DND-41 (cell line): Measurements from ENCODE around the gene NKD1.

Experiments
- ATAC-seq: fragments of 200-7000 bp; cut with Tn5 transposase; 3 replicates; pipeline ENCODE4 v1.9.1; 2021; ENCODE audit warnings: low read depth; ENCODE audit not compliant: insufficient read depth
- DNase-seq: peaks from one replicate; pipeline ENCODE4 v3.0.0-alpha.2; 2020
- H2AFZ ChIP-seq: 2 replicates; pipeline ENCODE4 v1.6.0; 2012; ENCODE audit warnings: low read depth, low read length
- H3K27ac ChIP-seq: 2 replicates; pipeline ENCODE4 v1.5.1; 2012; ENCODE audit warnings: low read length, inconsistent platforms
- H3K27me3 ChIP-seq: fragments of 200-600 bp; sonication (generic); 2 replicates; pipeline ENCODE4 v1.6.0; 2012; ENCODE audit warnings: low read length, mild to moderate bottlenecking, inconsistent platforms; ENCODE audit not compliant: insufficient read depth, poor library complexity
- H3K36me3 ChIP-seq: 2 replicates; pipeline ENCODE4 v1.5.1; 2012; ENCODE audit warnings: low read length, inconsistent platforms; ENCODE audit not compliant: insufficient read depth
- H3K4me1 ChIP-seq: 2 replicates; pipeline ENCODE4 v1.5.1; 2012; ENCODE audit warnings: mild to moderate bottlenecking, low read length; ENCODE audit not compliant: insufficient read depth
- H3K4me2 ChIP-seq: 2 replicates; pipeline ENCODE4 v1.6.0; 2012; ENCODE audit warnings: mild to moderate bottlenecking, moderate library complexity, low read length, inconsistent platforms; ENCODE audit not compliant: insufficient read depth
- H3K4me3 ChIP-seq, 2 experiments: fragments of 200-600 bp in 1 of 2; shearing (Covaris generic) in 1 of 2; 2 replicates each; pipeline ENCODE4 v1.5.1; 2012 to 2016; ENCODE audit warnings: inconsistent platforms in 2 of 2, low read length in 2 of 2, mild to moderate bottlenecking in 2 of 2, low read depth in 1 of 2, moderate library complexity in 1 of 2
- H3K79me2 ChIP-seq: 2 replicates; pipeline ENCODE4 v1.6.0; 2012; ENCODE audit warnings: low read length, inconsistent platforms; ENCODE audit not compliant: insufficient read depth
- H3K9ac ChIP-seq: 2 replicates; pipeline ENCODE4 v1.6.0; 2012; ENCODE audit warnings: low read depth, mild to moderate bottlenecking, inconsistent platforms, low read length, moderate library complexity
- H3K9me3 ChIP-seq: 2 replicates; pipeline ENCODE4 v1.5.1; 2012; ENCODE audit warnings: low read length, moderate library complexity, mild to moderate bottlenecking, inconsistent platforms; ENCODE audit not compliant: insufficient read depth, severe bottlenecking
- H4K20me1 ChIP-seq: 2 replicates; pipeline ENCODE4 v1.6.0; 2012; ENCODE audit warnings: low read length; ENCODE audit not compliant: insufficient read depth
- EZH2 ChIP-seq: IDR thresholded peaks from 3 replicates; pipeline ENCODE4 v1.6.1; 2012; ENCODE audit warnings: borderline replicate concordance, low read depth, mild to moderate bottlenecking, moderate library complexity, low read length, inconsistent platforms; ENCODE audit not compliant: severe bottlenecking
- TF ChIP-seq, protein P1 (sequence below): IDR thresholded peaks from 2 replicates; pipeline ENCODE4 v1.5.1; 2012; ENCODE audit warnings: borderline replicate concordance, low read length, moderate library complexity, mild to moderate bottlenecking; ENCODE audit not compliant: poor library complexity, severe bottlenecking; ENCODE audit errors: extremely low read depth

NKD1 gene

DNA sequence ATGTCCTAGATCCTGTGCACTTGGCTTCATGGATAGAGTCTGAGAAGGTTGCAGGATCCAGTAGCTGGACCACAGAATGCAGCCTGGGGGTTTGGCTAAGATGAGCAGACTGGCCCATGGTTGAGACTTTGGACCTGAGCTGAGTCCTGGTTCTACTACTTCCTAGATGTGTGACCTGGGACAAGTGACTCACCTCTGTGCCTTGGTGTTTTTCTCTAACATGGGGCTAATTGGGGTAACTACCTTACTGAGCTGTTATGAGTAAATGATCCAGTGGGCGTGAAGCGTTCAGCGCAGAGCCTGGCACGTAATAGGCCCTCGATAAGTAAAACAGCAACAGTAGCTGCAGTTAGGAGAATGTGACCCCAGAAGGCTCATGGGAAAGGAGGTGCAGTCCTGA, 94.2 kb downstream of the NKD1 start:
- Histone ChIP-seq H3K9ac (no peak overlapping the region), H4K20me1 (peaks cover 4% of the 10 kb centered on the region; the same call in 1 of the 2 replicates), H3K36me3 (no peaks in the 10 kb centered on the region), H3K4me3 (no peak overlapping the region), H3K27ac (no peak overlapping the region), H3K79me2 (no peaks in the 10 kb centered on the region), H3K4me2 (no peak overlapping the region), H3K9me3 (no peaks in the 10 kb centered on the region), H3K4me1 (no peaks in the 10 kb centered on the region), H3K27me3 (peaks cover 41% of the 10 kb centered on the region), H2AFZ (no peak overlapping the region)
- TF ChIP-seq, protein P1, sequence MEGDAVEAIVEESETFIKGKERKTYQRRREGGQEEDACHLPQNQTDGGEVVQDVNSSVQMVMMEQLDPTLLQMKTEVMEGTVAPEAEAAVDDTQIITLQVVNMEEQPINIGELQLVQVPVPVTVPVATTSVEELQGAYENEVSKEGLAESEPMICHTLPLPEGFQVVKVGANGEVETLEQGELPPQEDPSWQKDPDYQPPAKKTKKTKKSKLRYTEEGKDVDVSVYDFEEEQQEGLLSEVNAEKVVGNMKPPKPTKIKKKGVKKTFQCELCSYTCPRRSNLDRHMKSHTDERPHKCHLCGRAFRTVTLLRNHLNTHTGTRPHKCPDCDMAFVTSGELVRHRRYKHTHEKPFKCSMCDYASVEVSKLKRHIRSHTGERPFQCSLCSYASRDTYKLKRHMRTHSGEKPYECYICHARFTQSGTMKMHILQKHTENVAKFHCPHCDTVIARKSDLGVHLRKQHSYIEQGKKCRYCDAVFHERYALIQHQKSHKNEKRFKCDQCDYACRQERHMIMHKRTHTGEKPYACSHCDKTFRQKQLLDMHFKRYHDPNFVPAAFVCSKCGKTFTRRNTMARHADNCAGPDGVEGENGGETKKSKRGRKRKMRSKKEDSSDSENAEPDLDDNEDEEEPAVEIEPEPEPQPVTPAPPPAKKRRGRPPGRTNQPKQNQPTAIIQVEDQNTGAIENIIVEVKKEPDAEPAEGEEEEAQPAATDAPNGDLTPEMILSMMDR = no peak
- no peak for TF ChIP-seq EZH2
- no peak for DNase-seq
- no peak for ATAC-seq

- Histone ChIP-seq H2AFZ (no peak overlapping the region), H3K4me2 (no peak overlapping the region), H3K9ac (no peak overlapping the region), H3K27me3 (peaks cover 39% of the 10 kb centered on the region), H3K36me3 (no peaks in the 10 kb centered on the region), H3K27ac (no peak overlapping the region), H3K9me3 (no peaks in the 10 kb centered on the region), H4K20me1 (peaks cover 4% of the 10 kb centered on the region; the same call in 1 of the 2 replicates), H3K4me1 (no peaks in the 10 kb centered on the region), H3K4me3 (no peak overlapping the region), H3K79me2 (no peaks in the 10 kb centered on the region)
- TF ChIP-seq EZH2 = no peak
- TF ChIP-seq, protein P1 = no peak
- ATAC-seq = no peak
- DNase-seq = no peak
Observed at GRCh38 chr16:50643192-50643591, 95.0 kb downstream of the NKD1 start.

DNA sequence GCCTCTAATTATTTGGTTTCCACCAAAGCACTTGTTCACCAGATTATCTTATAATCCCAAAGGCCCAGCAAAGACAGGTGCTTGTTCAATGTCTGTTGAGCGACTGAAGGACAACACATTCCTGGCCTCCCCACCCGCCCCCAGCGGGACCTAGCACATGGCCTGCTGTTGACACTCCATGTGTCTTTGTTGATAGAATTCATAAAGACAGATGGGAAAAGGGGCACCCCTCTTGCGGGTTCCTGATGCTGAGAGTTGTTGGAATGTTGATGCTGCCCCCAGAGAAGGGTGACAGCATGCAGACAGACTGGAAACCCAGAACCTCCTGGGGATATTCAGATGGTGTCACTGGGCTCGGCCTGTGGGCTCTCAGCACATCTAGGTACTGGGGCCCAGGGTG, 96.0 kb downstream of the NKD1 start:
- TF ChIP-seq, protein P1 = no peak
- no peak for TF ChIP-seq EZH2
- Histone ChIP-seq H4K20me1 (peaks cover 4% of the 10 kb centered on the region; the same call in 1 of the 2 replicates), H3K36me3 (no peaks in the 10 kb centered on the region), H3K4me1 (no peaks in the 10 kb centered on the region), H3K4me3 (no peak overlapping the region), H3K27me3 (peaks cover 35% of the 10 kb centered on the region), H3K27ac (no peak overlapping the region), H3K9ac (no peak overlapping the region), H3K9me3 (no peaks in the 10 kb centered on the region), H3K4me2 (no peak overlapping the region), H3K79me2 (no peaks in the 10 kb centered on the region), H2AFZ (no peak overlapping the region)
- no peak for DNase-seq
- no peak for ATAC-seq

DNA sequence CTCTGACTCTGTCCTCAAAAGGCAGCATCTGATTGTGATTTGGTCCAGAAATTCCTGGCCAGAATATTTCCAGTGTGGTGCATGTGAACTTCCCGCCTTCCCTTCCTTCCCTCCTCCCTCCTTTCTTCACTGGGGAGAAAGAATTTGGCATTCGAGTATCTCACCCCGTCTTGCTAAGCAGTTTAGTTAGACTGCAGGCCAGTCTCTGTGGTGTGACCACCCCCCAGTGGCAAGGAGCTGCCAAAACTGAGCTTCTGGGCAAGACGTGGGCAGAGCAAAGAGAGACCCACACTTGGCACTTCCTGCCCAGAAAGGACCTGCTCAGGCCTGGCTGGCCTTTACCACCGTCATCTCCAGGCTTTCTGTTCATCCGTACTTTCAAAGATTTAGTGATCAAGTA, 96.5 kb downstream of the NKD1 start:
- Histone ChIP-seq H2AFZ (no peak overlapping the region), H4K20me1 (peaks cover 4% of the 10 kb centered on the region; the same call in 1 of the 2 replicates), H3K27ac (no peak overlapping the region), H3K27me3 (peaks cover 33% of the 10 kb centered on the region), H3K4me2 (no peak overlapping the region), H3K4me3 (no peak overlapping the region), H3K4me1 (no peaks in the 10 kb centered on the region), H3K36me3 (no peaks in the 10 kb centered on the region), H3K79me2 (no peaks in the 10 kb centered on the region), H3K9ac (no peak overlapping the region), H3K9me3 (no peaks in the 10 kb centered on the region)
- ATAC-seq (no peak), DNase-seq (no peak)
- TF ChIP-seq, protein P1 = peak; percentile 39
- TF ChIP-seq EZH2 = no peak
